Epidermal melanocyte (primary cell): Measurements from ENCODE around the gene ATAD2B.

Experiments
- DNase-seq: peaks from one replicate; pipeline ENCODE4 v3.0.0; 2011; ENCODE audit warnings: low spot score; ENCODE audit not compliant: insufficient read length

ATAD2B gene

GRCh38 chr2:23703583-23704385, 223.1 kb downstream of the ATAD2B start:
- no peak for DNase-seq

DNA sequence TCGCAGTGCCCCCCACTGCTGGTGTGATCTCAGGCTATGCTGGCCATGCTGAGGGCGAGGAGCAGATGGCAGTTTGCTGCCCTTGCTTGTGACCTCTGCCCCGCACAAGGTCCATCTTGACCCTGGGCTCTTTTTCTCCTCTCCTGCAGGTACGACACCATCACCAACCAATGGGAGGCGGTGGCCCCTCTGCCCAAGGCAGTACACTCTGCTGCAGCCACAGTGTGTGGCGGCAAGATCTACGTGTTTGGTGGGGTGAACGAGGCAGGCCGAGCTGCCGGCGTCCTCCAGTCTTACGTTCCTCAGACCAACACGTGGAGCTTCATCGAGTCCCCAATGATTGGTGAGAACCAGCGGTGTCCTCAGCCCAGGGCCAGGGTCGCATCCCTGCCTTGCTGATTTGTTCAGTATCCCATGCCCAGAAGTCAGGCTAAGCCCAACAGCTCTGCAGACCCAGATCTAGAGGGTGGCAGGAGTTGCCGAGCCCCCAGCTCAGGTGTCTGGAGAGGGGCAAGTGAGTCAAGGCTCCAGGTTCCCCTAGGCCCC, 223.8 kb downstream of the ATAD2B start:
- no peak for DNase-seq

DNA sequence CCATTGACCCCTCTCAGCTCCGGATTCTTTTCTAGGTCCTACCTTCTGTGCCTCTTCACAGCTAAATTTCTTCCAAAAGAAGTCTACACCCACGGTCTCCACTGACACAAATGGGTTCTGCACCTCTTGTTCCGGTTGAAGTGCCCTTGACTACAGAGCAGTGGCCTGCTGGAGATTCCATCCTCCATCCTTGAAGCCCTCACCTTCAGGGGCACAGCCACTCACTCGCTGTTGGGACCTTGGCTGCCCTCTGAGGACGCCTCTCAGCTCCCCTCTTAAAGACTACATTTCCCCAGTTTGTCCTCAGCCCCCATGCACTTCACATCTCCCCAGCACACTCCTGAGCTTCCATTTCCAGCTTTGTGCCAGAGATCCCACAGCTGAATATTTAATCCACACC, 226.3 kb downstream of the ATAD2B start:
- no peak for DNase-seq

DNA sequence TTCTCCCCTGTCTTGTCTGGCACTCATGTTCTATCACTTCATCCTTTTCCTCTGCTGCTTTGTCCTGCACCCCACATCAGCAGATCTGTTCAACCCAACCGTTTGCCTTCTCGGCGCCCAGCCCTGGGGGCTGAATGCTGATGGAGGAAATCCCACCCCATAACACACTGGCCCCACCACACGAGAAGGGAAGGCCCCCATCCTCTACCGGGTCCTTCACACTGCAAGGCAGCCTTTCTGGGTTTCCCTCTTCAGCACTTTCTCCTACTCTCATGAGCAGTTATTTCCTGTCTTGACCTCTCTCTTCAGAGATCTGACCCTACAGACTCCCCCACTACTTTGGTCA, 227.4 kb downstream of the ATAD2B start:
- DNase-seq, result no peak

DNA sequence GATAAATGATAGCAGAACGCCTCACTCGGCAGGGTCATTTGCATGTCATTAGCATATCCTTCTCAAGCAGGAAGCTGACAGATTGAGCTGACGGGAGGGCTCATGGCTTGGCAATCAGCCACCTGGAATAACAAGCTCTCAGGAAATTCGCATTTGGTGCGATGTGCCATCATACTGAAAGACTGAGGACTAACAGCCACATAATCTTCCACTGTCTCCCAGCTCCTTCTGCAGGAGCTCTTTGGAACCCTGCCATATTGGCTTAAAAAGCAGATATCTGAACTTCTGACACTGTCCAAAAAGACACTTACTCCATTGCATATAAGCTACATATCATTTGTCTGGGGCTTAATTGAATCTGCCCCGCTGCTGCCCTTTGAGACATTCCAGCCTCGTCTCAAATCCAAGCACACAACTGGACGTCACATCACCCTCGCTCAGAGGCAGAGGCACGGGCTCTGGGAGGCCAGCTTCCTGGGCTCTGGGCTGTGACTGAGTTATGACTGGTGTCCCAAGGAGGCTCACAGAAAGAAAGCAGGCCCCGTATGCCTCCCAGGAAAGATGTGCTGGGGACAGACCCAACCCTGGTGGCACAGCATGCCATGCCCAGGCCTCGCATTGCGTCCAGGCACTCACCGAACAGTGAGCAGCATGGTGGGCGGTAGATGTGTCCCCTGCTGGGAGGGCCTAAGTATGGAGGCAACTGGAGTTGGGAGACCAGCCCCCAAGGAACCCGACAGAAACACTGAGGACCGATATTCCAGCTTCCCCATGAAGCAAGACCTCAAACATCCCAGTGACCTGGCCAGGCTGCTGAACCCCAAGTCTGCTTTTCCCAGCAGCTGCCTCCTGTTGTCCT, 228.0 kb downstream of the ATAD2B start:
- DNase-seq, result no peak
